ENCODE measurements around the gene DPEP1.
A peak's percentile ranks its signal among the peaks of the same experiment; 100 is the strongest.

DPEP1 gene

GRCh38 chr16:89598199-89598598 lies 15.2 kb upstream of the DPEP1 start:
- TF ChIP-seq, protein P1, sequence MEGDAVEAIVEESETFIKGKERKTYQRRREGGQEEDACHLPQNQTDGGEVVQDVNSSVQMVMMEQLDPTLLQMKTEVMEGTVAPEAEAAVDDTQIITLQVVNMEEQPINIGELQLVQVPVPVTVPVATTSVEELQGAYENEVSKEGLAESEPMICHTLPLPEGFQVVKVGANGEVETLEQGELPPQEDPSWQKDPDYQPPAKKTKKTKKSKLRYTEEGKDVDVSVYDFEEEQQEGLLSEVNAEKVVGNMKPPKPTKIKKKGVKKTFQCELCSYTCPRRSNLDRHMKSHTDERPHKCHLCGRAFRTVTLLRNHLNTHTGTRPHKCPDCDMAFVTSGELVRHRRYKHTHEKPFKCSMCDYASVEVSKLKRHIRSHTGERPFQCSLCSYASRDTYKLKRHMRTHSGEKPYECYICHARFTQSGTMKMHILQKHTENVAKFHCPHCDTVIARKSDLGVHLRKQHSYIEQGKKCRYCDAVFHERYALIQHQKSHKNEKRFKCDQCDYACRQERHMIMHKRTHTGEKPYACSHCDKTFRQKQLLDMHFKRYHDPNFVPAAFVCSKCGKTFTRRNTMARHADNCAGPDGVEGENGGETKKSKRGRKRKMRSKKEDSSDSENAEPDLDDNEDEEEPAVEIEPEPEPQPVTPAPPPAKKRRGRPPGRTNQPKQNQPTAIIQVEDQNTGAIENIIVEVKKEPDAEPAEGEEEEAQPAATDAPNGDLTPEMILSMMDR (IDR thresholded peaks at IDR 0.05; ENCODE audit: extremely low read depth, missing control alignments), result no peak
- no peak for DNase-seq (ENCODE audit: low spot score)

GRCh38 chr16:89599451-89599858 lies 14.0 kb upstream of the DPEP1 start:
- peak; percentile 68 for DNase-seq (ENCODE audit: low spot score)
- TF ChIP-seq, protein P1 (IDR thresholded peaks at IDR 0.05; ENCODE audit: extremely low read depth, missing control alignments), result peak; percentile 21

- DNase-seq (ENCODE audit: low spot score), result no peak
- TF ChIP-seq, protein P1 (IDR thresholded peaks at IDR 0.05; ENCODE audit: extremely low read depth, missing control alignments), result no peak
Observed at GRCh38 chr16:89599902-89600301, 13.5 kb upstream of the DPEP1 start.

- TF ChIP-seq, protein P1 (IDR thresholded peaks at IDR 0.05; ENCODE audit: extremely low read depth, missing control alignments), result no peak
- DNase-seq (ENCODE audit: low spot score), result no peak
Observed at GRCh38 chr16:89600427-89600826, 13.0 kb upstream of the DPEP1 start.

GRCh38 chr16:89600956-89601355 lies 12.5 kb upstream of the DPEP1 start:
- no peak for DNase-seq (ENCODE audit: low spot score)
- TF ChIP-seq, protein P1 (IDR thresholded peaks at IDR 0.05; ENCODE audit: extremely low read depth, missing control alignments), result no peak

DNA sequence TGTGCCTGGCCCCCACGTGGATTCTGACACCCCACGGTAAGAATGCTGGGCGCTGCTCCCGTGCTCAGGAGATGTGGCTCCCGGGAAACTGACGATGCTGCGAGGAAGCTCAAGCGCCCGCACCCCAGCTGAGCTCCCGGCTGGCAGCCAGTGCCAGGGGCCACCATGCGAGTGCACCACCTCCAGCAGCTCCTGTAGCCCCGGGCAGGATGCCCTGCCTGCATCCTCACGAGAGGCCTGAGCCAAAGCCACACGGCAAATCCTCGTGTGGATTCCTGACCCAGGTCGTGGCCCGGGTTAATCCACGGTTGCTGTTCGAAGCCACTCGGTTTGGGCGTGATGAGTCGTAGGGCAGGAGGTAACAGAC lies 11.6 kb upstream of the DPEP1 start:
- TF ChIP-seq, protein P1 (IDR thresholded peaks at IDR 0.05; ENCODE audit: extremely low read depth, missing control alignments), result no peak
- DNase-seq (ENCODE audit: low spot score), result no peak

- DNase-seq (ENCODE audit: low spot score), result peak; percentile 73
Observed at GRCh38 chr16:89602273-89602951, 11.0 kb upstream of the DPEP1 start.

More at GRCh38 chr16:89602273-89602951, 11.0 kb upstream of the DPEP1 start:
- TF ChIP-seq, protein P1 (IDR thresholded peaks at IDR 0.05; ENCODE audit: extremely low read depth, missing control alignments), result no peak
